HG03354 (cell line): Measurements from ENCODE around the gene SLC37A1.

Source experiments
- ATAC-seq: cut with Tn5 transposase; IDR thresholded peaks from one replicate; pipeline ENCODE4 v1.9.1; 2021; ENCODE audit warnings: mild to moderate bottlenecking; ENCODE audit not compliant: unreplicated experiment, poor library complexity, severe bottlenecking

SLC37A1 gene

GRCh38 chr21:42581993-42582786 lies 68.5 kb downstream of the SLC37A1 start:
- no peak for ATAC-seq

GRCh38 chr21:42582787-42583476 lies 69.3 kb downstream of the SLC37A1 start:
- ATAC-seq = no peak

- no peak for ATAC-seq
Observed at GRCh38 chr21:42583477-42584295, 70.0 kb downstream of the SLC37A1 start.

GRCh38 chr21:42584296-42584641 lies 70.6 kb downstream of the SLC37A1 start:
- ATAC-seq = no peak

- no peak for ATAC-seq
Observed at GRCh38 chr21:42585881-42586280, 72.2 kb downstream of the SLC37A1 start.

- ATAC-seq = no peak
Observed at GRCh38 chr21:42586406-42586805, 72.8 kb downstream of the SLC37A1 start.

- no peak for ATAC-seq
Observed at GRCh38 chr21:42587036-42587435, 73.4 kb downstream of the SLC37A1 start.

- no peak for ATAC-seq
Observed at GRCh38 chr21:42590431-42591131, 76.9 kb downstream of the SLC37A1 start.

GRCh38 chr21:42591170-42591869 lies 77.7 kb downstream of the SLC37A1 start:
- ATAC-seq = no peak

GRCh38 chr21:42592156-42592820 lies 78.6 kb downstream of the SLC37A1 start:
- no peak for ATAC-seq

- ATAC-seq = no peak
Observed at GRCh38 chr21:42593007-42593814, 79.6 kb downstream of the SLC37A1 start.

GRCh38 chr21:42594616-42595282 lies 81.1 kb downstream of the SLC37A1 start:
- no peak for ATAC-seq

- ATAC-seq = no peak
Observed at GRCh38 chr21:42595283-42596187, 81.9 kb downstream of the SLC37A1 start.

GRCh38 chr21:42596657-42597056 lies 83.0 kb downstream of the SLC37A1 start:
- no peak for ATAC-seq

GRCh38 chr21:42597487-42598158 lies 84.0 kb downstream of the SLC37A1 start:
- ATAC-seq = no peak

- no peak for ATAC-seq
Observed at GRCh38 chr21:42598159-42598735, 84.6 kb downstream of the SLC37A1 start.
